H7 (cell line): Measurements from ENCODE around the gene MAPK7. TPM values are rescaled to one million over a fixed set of nuclear protein-coding genes. Genes with fewer than 3 reads are reported as not detected.

Experiments used
- DNase-seq: peaks from one replicate; pipeline ENCODE4 v3.0.0; 2012
- H3K27me3 ChIP-seq: 2 replicates; pipeline ENCODE4 v1.6.0; 2011; ENCODE audit warnings: mild to moderate bottlenecking, low read length; ENCODE audit not compliant: control insufficient read depth, insufficient read depth
- H3K36me3 ChIP-seq: replicated peaks from 2 replicates; pipeline ENCODE4 v1.5.1; 2011; ENCODE audit warnings: low read length; ENCODE audit not compliant: control insufficient read depth, insufficient read depth
- H3K4me3 ChIP-seq: 2 replicates; pipeline ENCODE4 v1.5.1; 2011; ENCODE audit warnings: low read depth, mild to moderate bottlenecking, control low read depth, low read length, moderate library complexity; ENCODE audit not compliant: insufficient read depth
- total RNA-seq: library from RNA; depleted of rRNA; stranded (reverse); fragments of >200 nt; shearing (Covaris generic); gene quantifications from 2 replicates; pipeline ENCODE4 v1.2.3, GENCODE V29; 2014

Gene MAPK7
- total RNA-seq, 1 experiment from 2014 or later: 26.1 TPM

DNA sequence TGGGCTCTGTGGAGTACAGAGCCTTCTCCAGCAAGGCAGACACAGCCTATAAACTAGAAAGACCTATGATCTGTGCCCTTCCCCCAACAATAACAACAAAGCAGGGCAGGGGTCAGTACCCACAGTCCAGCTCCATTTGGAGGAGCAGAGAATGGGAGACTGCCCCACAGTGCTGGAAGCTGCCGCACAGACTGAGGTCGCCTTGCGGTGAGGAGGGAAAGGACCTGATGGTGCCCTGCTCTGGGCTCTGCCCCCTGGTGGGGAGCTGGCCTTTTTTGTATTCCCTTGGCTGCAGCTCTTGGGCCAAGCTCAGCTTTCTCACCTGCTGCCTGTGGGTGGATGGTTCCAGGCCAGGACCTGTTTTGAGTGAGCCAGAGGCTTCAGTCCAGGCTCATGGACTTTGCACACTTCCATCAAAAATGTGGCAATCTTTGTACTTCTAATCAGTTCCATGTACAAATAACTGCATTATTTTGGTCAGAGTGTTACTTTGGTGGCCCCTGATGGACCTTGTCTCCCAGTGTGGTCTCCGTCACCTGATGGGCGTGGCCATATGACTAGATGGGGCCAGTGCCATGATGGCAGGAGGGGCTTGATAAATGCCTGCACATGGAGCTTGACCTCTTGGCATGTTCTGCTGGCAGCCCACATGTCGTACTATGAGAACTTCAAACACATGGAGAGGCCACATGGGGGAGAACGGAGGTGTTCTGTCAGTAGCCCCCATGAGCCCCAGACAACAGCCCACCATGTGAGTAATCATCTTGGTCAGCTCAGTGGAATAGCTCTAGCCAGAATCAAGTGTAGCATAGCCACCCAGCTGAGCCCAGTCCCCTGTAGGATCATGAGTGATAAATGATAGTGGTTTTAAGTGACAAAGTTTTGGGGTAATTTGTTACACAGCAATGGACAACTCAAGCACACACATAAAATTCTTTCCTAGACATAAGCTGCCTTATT is 40.0 kb upstream of the MAPK7 start:
- no peaks in the 10 kb centered on the region for H3K27me3 ChIP-seq
- H3K4me3 ChIP-seq: no peak overlapping the region
- DNase-seq: peak; percentile 91
- H3K36me3 ChIP-seq: peaks cover 4% of the 10 kb centered on the region; the same call in 1 of the 2 replicates

- H3K4me3 ChIP-seq: no peak overlapping the region
- H3K36me3 ChIP-seq: no peaks in the 10 kb centered on the region
- peak; percentile 68 for DNase-seq
- H3K27me3 ChIP-seq: no peaks in the 10 kb centered on the region
Measured at GRCh38 chr17:19339341-19339815, 38.9 kb upstream of the MAPK7 start.

GRCh38 chr17:19341211-19341631 is 37.1 kb upstream of the MAPK7 start:
- DNase-seq: no peak
- peaks cover 2% of the 10 kb centered on the region for H3K36me3 ChIP-seq
- no peaks in the 10 kb centered on the region for H3K27me3 ChIP-seq
- no peak overlapping the region for H3K4me3 ChIP-seq

DNA sequence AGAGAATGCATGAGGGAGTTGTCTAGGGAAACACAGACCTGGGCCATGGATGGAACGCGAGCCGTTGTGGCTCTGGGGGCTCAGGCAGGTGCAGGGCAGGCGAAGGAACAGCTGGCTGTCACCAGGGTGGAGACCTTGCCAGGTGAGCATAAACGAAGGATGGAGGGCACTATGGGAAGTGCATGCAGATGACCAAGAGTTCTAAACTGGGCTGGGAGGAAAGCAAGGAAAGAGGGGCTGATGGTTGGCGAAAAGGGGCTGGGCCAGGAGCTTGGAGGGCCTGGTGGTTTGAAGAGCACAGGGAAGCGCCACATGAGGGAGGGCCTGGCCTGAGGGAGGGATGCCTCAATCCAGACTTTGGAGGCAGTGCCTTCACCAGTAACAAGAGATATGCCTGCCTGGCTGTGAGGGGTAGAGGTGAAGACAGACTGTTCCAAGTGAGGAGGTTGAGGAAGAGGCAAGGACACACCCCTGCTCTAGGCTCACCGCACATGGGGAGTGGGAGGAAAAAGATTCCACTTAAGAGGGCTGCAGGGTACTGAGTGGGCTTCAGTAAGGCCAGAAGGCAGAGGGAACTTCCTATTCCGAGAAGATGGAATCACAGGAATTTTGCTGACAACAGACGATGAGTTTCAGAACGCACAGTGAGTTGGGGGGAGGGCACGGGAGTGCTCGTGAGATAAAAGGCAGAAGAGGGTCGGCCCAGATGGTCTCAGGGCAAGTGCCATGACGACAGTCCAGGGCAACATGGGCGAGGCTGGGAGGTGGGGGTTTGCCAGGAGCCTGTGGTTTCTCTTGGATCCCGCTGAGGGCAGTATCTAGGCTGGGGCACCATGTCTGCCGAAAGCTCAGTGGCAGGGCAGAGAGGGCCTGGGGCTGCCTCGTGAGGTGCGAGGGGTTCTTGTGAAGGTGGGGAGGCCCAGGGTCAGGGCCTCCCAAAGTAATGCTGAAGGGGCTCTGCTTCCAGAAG is 36.4 kb upstream of the MAPK7 start:
- DNase-seq: peak; percentile 66
- Histone ChIP-seq H3K4me3 (no peak overlapping the region), H3K36me3 (peaks cover 2% of the 10 kb centered on the region), H3K27me3 (no peaks in the 10 kb centered on the region)

DNA sequence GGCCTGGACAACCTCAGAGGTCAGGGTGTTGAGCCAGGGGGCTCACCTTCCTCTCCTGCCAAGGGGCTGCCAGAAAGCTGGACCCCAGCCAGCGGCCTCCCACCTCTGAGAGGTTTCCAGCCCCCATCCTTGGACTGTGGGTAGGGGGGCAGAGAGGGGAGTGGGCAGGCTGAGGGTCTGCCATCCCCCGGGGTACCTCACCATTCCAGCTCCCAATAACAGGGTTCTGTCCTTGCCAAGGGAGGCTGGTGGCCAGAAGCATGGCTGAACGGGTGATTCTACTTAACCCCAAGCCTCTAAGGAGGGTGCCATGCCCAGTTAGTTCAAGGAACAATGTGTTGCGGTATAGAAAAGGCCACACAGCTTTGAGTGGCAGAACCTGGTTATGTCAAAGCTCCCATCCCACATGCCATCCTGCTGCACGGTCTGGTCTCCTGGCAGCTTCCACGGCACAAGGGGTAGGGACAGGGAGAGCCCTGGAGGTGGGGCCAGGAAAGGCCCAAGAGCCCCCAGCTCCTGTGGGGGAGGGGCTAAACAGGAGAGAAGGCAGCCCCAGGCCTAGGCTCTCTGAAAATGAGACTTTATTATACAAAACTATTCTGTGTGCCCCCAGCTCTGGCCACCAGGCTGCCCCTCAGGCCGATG is 35.6 kb upstream of the MAPK7 start:
- Histone ChIP-seq H3K27me3 (no peaks in the 10 kb centered on the region), H3K36me3 (peaks cover 2% of the 10 kb centered on the region), H3K4me3 (no peak overlapping the region)
- DNase-seq: peak; percentile 66

- Histone ChIP-seq H3K27me3 (no peaks in the 10 kb centered on the region), H3K4me3 (no peak overlapping the region), H3K36me3 (peaks cover 2% of the 10 kb centered on the region)
- no peak for DNase-seq
Measured at GRCh38 chr17:19343256-19343630, 35.1 kb upstream of the MAPK7 start.

DNA sequence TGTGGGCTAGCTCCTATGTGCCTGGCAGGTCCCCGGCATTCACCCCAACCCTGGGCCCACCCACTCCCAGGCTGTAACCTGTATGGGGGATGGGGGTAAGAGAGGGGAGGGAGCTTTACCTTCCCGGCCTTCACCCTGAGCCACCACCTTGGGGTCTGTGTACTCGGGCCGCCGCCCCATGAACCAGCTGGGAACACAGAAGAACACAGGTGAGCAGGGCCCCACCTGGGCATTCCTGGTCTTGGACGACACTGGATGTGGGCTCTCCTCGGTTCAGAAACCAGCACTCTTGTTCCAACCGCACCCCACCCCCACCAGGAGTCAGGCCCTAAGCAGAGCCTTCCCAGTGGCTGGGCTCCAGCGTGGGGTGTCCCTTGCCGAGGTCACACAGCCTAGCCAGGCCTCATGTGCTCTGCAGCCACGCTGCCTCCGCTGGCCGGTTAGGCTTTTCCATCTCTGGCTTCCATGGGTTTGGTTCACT is 34.6 kb upstream of the MAPK7 start:
- no peaks in the 10 kb centered on the region for H3K27me3 ChIP-seq
- peak; percentile 70 for DNase-seq
- peaks cover 2% of the 10 kb centered on the region for H3K36me3 ChIP-seq
- H3K4me3 ChIP-seq: no peak overlapping the region

DNA sequence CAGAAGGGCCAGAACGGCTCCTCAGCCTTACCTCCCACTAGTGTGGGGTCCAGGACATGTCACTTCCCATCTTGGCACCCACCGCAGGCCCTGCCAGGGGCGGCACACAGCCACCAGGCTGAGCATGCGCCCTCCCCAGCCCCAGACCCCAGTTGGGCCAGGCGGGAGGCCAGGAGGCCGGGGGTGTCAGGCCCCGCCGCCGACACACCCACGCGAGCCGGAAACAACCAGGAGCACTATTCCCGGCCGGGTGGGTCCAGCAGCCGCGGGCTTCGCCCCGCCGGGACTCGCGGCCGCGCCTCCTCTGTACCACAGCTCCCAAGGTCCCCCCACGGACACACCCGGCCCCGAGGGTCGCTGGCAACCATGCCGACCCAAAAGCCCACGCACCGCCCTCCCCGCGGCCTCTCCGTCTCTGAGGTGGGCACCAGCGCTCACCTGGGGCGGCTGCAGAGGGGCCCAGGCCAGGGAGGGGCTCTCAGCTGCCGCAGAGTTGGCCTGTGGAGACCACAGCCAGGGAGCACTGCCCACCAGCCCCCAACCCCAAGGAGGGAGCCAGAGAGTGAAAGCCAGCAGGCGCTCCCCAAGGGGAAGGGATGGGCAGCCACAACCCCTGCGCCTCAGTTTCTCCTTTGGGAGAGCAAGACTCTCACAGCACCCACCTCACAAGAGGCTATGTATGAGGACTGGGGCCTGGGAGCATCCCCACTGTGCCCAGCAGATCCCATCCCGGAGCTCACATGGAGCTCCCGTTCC is 33.8 kb upstream of the MAPK7 start:
- H3K36me3 ChIP-seq: peaks cover 2% of the 10 kb centered on the region
- no peaks in the 10 kb centered on the region for H3K27me3 ChIP-seq
- peak; percentile 64 for DNase-seq
- no peak overlapping the region for H3K4me3 ChIP-seq

- Histone ChIP-seq H3K4me3 (no peak overlapping the region), H3K36me3 (peaks cover 2% of the 10 kb centered on the region), H3K27me3 (no peaks in the 10 kb centered on the region)
- DNase-seq: peak; percentile 42
Measured at GRCh38 chr17:19345067-19345460, 33.2 kb upstream of the MAPK7 start.

DNA sequence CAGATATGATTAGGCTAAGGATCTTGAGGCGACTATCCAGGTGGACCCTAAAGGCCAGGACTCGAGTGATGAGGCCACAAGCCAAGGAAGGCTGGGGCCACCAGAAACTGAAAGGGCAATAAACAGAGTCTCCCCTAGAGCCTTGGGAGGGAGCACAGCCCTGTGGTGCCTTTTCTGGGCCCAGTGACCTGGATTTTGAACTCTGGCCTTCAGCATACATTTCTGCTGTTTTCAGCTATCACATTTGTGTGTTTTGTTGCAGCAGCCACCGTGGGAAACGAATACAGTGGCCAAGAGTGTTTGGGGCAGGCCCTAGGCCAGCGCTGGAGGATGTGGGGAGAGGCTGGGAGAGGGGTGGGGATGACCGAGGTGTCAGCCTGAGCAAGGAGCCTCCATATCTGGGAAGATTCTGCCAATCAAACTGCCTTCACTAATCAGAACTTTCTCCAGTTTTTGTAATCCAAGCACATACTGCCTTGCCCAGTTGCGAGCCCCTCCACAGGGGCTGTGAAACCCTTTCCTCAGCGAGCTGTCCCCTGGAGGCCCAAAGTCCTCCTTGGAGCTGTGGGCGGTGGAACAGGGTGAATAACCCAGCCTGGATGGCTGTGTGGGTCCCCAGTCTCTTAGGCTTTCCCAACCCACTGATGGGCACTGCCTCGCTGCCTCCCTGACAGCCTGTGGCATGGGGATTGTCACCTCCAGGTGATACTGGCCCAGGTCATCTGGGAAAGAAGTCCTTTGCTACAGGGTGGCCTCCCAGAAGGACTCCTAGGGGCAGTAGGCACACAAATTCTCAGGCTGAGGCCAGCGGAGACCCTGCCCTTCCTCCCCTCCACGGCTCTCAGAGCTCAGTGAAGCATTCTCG is 32.6 kb upstream of the MAPK7 start:
- peaks cover 2% of the 10 kb centered on the region for H3K36me3 ChIP-seq
- no peaks in the 10 kb centered on the region for H3K27me3 ChIP-seq
- DNase-seq: peak; percentile 38
- no peak overlapping the region for H3K4me3 ChIP-seq

DNA sequence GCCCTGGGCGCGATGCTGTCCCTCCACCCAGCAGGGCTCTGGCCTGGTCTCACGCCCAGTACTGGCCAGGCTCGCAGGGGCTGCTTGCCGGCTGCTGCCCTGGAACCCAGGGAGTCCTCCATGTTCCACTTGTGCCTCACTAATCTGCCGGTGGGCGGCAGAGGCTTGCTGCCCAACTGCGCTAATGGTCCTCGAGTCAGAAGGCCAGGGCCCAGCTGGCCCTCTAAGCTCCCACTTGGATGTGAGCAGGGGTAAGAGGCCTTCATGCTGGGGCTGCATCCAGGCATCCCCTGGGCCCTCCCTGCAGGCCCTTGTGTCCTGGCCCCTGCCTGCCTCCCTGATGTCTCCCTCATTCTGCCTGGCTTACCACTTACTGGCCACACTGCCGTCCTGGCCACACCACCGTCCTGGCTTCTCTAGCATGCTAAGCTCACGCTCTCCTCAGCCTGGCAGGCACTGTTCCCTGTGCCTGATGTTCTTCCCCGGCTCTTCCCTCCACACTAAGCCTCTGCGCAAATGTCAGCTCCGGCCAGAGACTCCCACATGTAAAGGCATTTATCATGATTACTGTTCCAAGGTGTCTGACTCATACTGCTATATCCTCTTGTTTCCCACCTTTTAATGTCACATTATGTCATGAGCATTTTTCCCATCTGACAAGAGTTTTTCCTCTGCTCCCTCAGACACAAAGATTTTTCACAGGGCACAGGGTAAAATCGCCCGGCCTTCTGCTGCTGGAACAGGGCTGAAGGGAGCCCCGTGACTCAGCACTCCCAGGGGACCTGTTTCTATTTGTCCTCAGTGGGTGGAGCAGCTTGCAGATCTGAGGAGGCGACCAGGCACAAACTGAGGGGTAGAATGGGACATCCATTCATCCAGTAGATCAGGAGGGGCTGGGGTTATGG is 31.7 kb upstream of the MAPK7 start:
- peak; percentile 41 for DNase-seq
- H3K27me3 ChIP-seq: no peaks in the 10 kb centered on the region
- H3K36me3 ChIP-seq: peaks cover 2% of the 10 kb centered on the region
- no peak overlapping the region for H3K4me3 ChIP-seq
